SK-N-SH (cell line): ENCODE measurements around the gene PIP4P1. TPM values are rescaled to one million over a fixed set of nuclear protein-coding genes. Genes with fewer than 3 reads are reported as not detected.

ENCODE experiments used
- CTCF ChIA-PET: fragments of 300-600, 350-600 bp; formaldehyde crosslinking; extraction: SDS; loops from one replicate; lab custom pipeline; 2021; lab: Yijun Ruan, JAX
- POLR2A ChIA-PET: fragments of 350-600 bp; sonication (Branson Sonifier 250); formaldehyde crosslinking; extraction: SDS; loops from one replicate; lab custom pipeline; 2020; ENCODE audit warnings: antibody characterized with exemption, inconsistent platforms; lab: Yijun Ruan, JAX
- DNase-seq: peaks from one replicate; pipeline ENCODE4 v3.0.0; 2012
- H2AFZ ChIP-seq: fragments of 200-600 bp; sonication (generic); 2 replicates; pipeline ENCODE4 v1.8.1; 2016; ENCODE audit warnings: antibody characterized with exemption, mild to moderate bottlenecking, low read depth
- H3F3A ChIP-seq: fragments of 200-600 bp; sonication (generic); replicated peaks from 2 replicates; pipeline ENCODE3; 2016; ENCODE audit warnings: antibody characterized with exemption, mild to moderate bottlenecking; ENCODE audit not compliant: insufficient read depth
- H3K27ac ChIP-seq, 2 experiments: fragments of 200-500 bp in 1 of 2; fragments of 200-600 bp in 1 of 2; sonication (Bioruptor generic) in 1 of 2; sonication (generic), shearing (Covaris generic) in 1 of 2; 2 replicates each; pipeline versions ENCODE4 v1.5.1 to v1.6.1; 2014 to 2016; ENCODE audit warnings: low read depth in 2 of 2, inconsistent platforms in 1 of 2, low read length in 1 of 2, mild to moderate bottlenecking in 1 of 2, mixed read lengths in 1 of 2
- H3K27me3 ChIP-seq: fragments of 200-600 bp; sonication (generic), shearing (Covaris generic); 2 replicates; pipeline ENCODE4 v1.6.1; 2016; ENCODE audit warnings: mixed run types; ENCODE audit not compliant: insufficient read depth
- H3K36me3 ChIP-seq, 2 experiments: fragments of 200-500 bp in 1 of 2; fragments of 200-600 bp in 1 of 2; sonication (Bioruptor generic) in 1 of 2; sonication (generic) in 1 of 2; replicated peaks in 1 of 2; 2 replicates each; pipeline versions ENCODE3 to v1.5.1; 2014 to 2016; ENCODE audit warnings: low read length in 1 of 2, mild to moderate bottlenecking in 1 of 2; ENCODE audit not compliant: insufficient read depth in 2 of 2, control insufficient read depth in 1 of 2
- H3K4me1 ChIP-seq, 2 experiments: fragments of 200-500 bp in 1 of 2; fragments of 200-600 bp in 1 of 2; sonication (Bioruptor generic) in 1 of 2; sonication (generic), shearing (Covaris generic) in 1 of 2; 2 replicates each; pipeline versions ENCODE4 v1.5.1 to v1.6.1; 2014 to 2016; ENCODE audit warnings: low read depth in 1 of 2, low read length in 1 of 2, mixed run types in 1 of 2; ENCODE audit not compliant: insufficient read depth in 2 of 2, control insufficient read depth in 1 of 2
- H3K4me2 ChIP-seq: fragments of 200-600 bp; sonication (generic), shearing (Covaris generic); 2 replicates; pipeline ENCODE4 v1.6.1; 2017; ENCODE audit warnings: mixed run types
- H3K4me3 ChIP-seq, 2 experiments: fragments of 200-500 bp in 1 of 2; fragments of 200-600 bp in 1 of 2; sonication (Bioruptor generic) in 1 of 2; sonication (generic), shearing (Covaris generic) in 1 of 2; 2 replicates each; pipeline versions ENCODE4 v1.5.1 to v1.8.1; 2014 to 2016; ENCODE audit warnings: low read depth in 2 of 2, inconsistent platforms in 1 of 2, low read length in 1 of 2, mild to moderate bottlenecking in 1 of 2, mixed read lengths in 1 of 2, moderate library complexity in 1 of 2
- H3K79me2 ChIP-seq: fragments of 200-600 bp; sonication (generic); 2 replicates; pipeline ENCODE4 v1.8.1; 2017; ENCODE audit warnings: mild to moderate bottlenecking; ENCODE audit not compliant: insufficient read depth
- H3K9ac ChIP-seq: fragments of 200-600 bp; sonication (generic); 2 replicates; pipeline ENCODE4 v1.6.1; 2017; ENCODE audit warnings: mixed run types
- H3K9me2 ChIP-seq: fragments of 200-600 bp; sonication (generic); 2 replicates; pipeline ENCODE4 v1.6.1; 2017; ENCODE audit warnings: mixed run types
- H3K9me3 ChIP-seq: fragments of 200-600 bp; sonication (generic); 2 replicates; pipeline ENCODE4 v1.6.1; 2017; ENCODE audit warnings: mixed run types, mild to moderate bottlenecking, moderate library complexity
- H4K20me1 ChIP-seq: fragments of 200-600 bp; sonication (generic); 2 replicates; pipeline ENCODE4 v1.6.1; 2017; ENCODE audit warnings: mild to moderate bottlenecking, mixed run types; ENCODE audit not compliant: insufficient read depth
- CHD2 ChIP-seq: fragments of 150-350 bp; IDR thresholded peaks from 2 replicates; pipeline ENCODE4 v1.6.1; 2018; ENCODE audit warnings: low read length; ENCODE audit not compliant: partially characterized antibody
- CTCF ChIP-seq: fragments of 200-600 bp; sonication (generic); IDR thresholded peaks from 2 replicates; pipeline ENCODE4 v1.6.1; 2017; ENCODE audit warnings: antibody characterized with exemption, mild to moderate bottlenecking, moderate library complexity
- ELF1 ChIP-seq: IDR thresholded peaks from 2 replicates; pipeline ENCODE4 v1.4.0; 2012
- EP300 ChIP-seq, 2 experiments: IDR thresholded peaks; 2 replicates each; pipeline versions ENCODE4 v1.4.0 to v1.6.1; 2012; ENCODE audit warnings: borderline replicate concordance in 1 of 2, low read depth in 1 of 2, low read length in 1 of 2
- EZH2phosphoT487 ChIP-seq: fragments of 200-600 bp; sonication (generic); IDR thresholded peaks from 2 replicates; pipeline ENCODE4 v1.6.1; 2017; ENCODE audit warnings: low read depth, mixed run types, mild to moderate bottlenecking, antibody characterized with exemption, moderate library complexity, borderline replicate concordance
- FOSL2 ChIP-seq: IDR thresholded peaks from 2 replicates; pipeline ENCODE4 v1.4.0; 2012; ENCODE audit warnings: low read depth, mild to moderate bottlenecking, moderate library complexity, borderline replicate concordance
- GATA2 ChIP-seq: sonication (generic); formaldehyde crosslinking; IDR thresholded peaks from 2 replicates; pipeline ENCODE4 v1.5.0; 2020; ENCODE audit warnings: mild to moderate bottlenecking, missing genetic modification reagents
- MEF2A ChIP-seq: IDR thresholded peaks from 2 replicates; pipeline ENCODE4 v1.4.0; 2012; ENCODE audit warnings: low read depth, borderline replicate concordance
- MXI1 ChIP-seq: IDR thresholded peaks from 2 replicates; pipeline ENCODE4 v1.6.1; 2012; ENCODE audit warnings: mild to moderate bottlenecking, low read depth, low read length, improper control_type of control experiment
- RCOR1 ChIP-seq: fragments of 150-350 bp; IDR thresholded peaks from 2 replicates; pipeline ENCODE4 v1.6.1; 2017; ENCODE audit warnings: antibody characterized with exemption, low read length
- RXRA ChIP-seq: IDR thresholded peaks from 2 replicates; pipeline ENCODE4 v1.4.0; 2012; ENCODE audit warnings: low read depth, mild to moderate bottlenecking, borderline replicate concordance
- TAF1 ChIP-seq: IDR thresholded peaks from 2 replicates; pipeline ENCODE4 v1.6.1; 2012; ENCODE audit warnings: low read depth, mild to moderate bottlenecking, low read length, moderate library complexity, borderline replicate concordance
- TEAD4 ChIP-seq: IDR thresholded peaks from 2 replicates; pipeline ENCODE4 v1.4.0; 2012; ENCODE audit warnings: mild to moderate bottlenecking, borderline replicate concordance; ENCODE audit not compliant: insufficient read depth
- USF1 ChIP-seq: IDR thresholded peaks from 2 replicates; pipeline ENCODE4 v1.4.0; 2012; ENCODE audit warnings: low read depth, borderline replicate concordance
- USF2 ChIP-seq: fragments of 150-350 bp; IDR thresholded peaks from 2 replicates; pipeline ENCODE4 v1.6.1; 2017; ENCODE audit warnings: antibody characterized with exemption, low read length, low read depth, borderline replicate concordance
- YY1 ChIP-seq: IDR thresholded peaks from 2 replicates; pipeline ENCODE4 v1.4.0; 2012; ENCODE audit warnings: low read depth, mild to moderate bottlenecking
- WGBS: methylation state at CpG from one replicate; pipeline ENCODE4 v1.1.6; 2017; ENCODE audit warnings: low lambda C conversion rate; 5-methylcytosine and 5-hydroxymethylcytosine counted together
- polyA plus RNA-seq, 3 experiments: library from polyadenylated mRNA; depleted of rRNA; stranded (reverse); fragments of >200 nt; gene quantifications; 2 replicates each; pipeline ENCODE4 v1.2.3, GENCODE V29; 2012
- TF ChIP-seq, protein P1 (sequence below): IDR thresholded peaks from 2 replicates; pipeline ENCODE4; 2012

The PIP4P1 gene
- polyA plus RNA-seq, 1 of the 3 experiments (the other 2 are of a cell fraction): 30.7 TPM

DNA sequence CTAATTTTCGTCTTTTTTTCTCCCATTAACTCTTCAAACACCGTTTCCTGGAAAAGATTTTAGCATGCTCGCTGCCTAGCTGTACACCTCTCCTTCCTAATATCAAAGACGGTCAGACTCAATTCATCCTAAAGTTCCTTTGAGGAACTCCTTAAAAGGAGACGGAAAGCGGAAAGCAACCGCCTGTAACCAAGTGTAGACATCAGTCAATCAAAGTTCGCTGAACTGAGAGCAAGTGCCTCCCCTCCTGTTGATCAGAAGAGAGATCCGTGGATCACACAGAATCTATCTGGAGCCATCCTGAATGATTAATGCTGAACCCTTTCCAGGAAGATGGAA lies 47.5 kb downstream of the PIP4P1 start:
- TF ChIP-seq, protein P1, sequence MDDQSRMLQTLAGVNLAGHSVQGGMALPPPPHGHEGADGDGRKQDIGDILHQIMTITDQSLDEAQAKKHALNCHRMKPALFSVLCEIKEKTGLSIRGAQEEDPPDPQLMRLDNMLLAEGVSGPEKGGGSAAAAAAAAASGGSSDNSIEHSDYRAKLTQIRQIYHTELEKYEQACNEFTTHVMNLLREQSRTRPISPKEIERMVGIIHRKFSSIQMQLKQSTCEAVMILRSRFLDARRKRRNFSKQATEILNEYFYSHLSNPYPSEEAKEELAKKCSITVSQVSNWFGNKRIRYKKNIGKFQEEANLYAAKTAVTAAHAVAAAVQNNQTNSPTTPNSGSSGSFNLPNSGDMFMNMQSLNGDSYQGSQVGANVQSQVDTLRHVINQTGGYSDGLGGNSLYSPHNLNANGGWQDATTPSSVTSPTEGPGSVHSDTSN: 0 out of 2 replicates have a peak, but pooled peaks have one; percentile 24
- TF ChIP-seq USF2 (no peak), TAF1 (no peak), RCOR1 (no peak), EP300 (IDR thresholded peaks at IDR 0.05; ENCODE audit: borderline replicate concordance in 1 of 2, low read depth in 1 of 2, low read length in 1 of 2) (no peak)
- TF ChIP-seq, all 33 proteins: peak for 1
- H3K27ac ChIP-seq: peak overlapping the region; percentile 92 to 95
- H3K9me3 ChIP-seq: no peaks in the 10 kb centered on the region
- DNase-seq: no peak
- peaks cover 18% of the 10 kb centered on the region for H3F3A ChIP-seq
- no peaks in the 10 kb centered on the region for H3K27me3 ChIP-seq
- H2AFZ ChIP-seq: peak overlapping the region; percentile 99
- CTCF ChIA-PET: interaction anchor here (0.6 to 3.3 kb wide), 7 partner anchors 11 to 200 kb away, joined by 3 to 19 read pairs (median 4); partner anchors contain the start of genes APEX1, OSGEP and TTC5
- H3K4me2 ChIP-seq: peak overlapping the region; percentile 70
- WGBS: 29% methylated on average over 9 of the region's 9 CpGs
- H3K4me3 ChIP-seq: peak overlapping the region; percentile 60 to 85
- H3K9ac ChIP-seq: peak overlapping the region; percentile 89
- H3K79me2 ChIP-seq: peaks cover 28% of the 10 kb centered on the region
- H4K20me1 ChIP-seq: no peaks in the 10 kb centered on the region
- H3K4me1 ChIP-seq: peaks cover 0 to 17% of the 10 kb centered on the region in 2 experiments; a peak in 2 of 4 replicates
- POLR2A ChIA-PET: interaction anchor here (0.9 to 2.4 kb wide), 7 partner anchors 9 to 71 kb away, joined by 3 to 9 read pairs (median 4); partner anchors contain the start of genes APEX1, OSGEP, PARP2 and PIP4P1
- no peaks in the 10 kb centered on the region for H3K36me3 ChIP-seq
- H3K9me2 ChIP-seq: no peaks in the 10 kb centered on the region

DNA sequence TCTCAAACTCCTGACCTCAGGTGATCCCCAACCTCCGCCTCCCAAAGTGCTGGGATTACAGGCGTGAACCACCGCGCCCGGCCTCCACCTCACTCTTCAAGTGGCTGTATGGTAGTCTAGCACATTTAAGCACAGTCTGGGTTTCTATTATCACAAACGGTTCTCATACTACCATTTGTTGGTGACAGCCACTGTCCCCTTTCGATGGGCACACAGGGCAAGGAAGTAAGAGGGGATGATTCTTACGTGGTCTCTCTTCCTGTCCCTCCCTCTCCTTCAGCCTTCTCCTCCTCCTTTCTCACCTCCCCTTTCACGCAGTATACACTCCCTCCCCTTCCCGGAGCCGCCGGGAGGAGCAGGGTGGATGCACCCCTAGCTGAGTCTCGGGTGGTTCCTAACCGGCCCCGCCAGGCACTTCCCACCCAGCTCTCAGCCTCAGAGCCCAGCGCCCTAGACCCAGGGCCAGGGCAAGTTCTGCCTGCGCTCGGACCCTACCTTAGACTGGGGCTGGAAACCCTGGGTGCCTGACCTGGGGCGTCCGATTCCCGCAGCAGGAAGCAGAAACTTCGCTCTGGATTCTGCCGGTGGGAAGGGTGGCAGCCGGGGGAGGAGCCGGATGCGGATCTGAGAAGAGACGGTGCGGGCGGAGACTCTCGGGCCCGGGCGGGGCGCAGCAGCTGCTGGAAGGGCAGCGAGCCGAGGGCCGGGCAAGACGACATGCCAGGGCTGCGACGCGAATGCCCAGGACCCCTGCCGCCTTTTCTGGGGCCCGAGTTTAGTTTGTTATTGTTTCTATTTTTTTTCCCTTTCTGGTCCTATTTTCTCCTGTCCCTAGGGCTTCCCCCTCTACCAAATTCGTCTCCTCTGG lies 48.1 kb downstream of the PIP4P1 start, which contains the start of gene TEP1:
Gene TEP1, minus strand, starts transcription at position 626 of the 868 bp plus-strand sequence. CDS start 5,062 bp downstream, outside the sequence.
- CTCF ChIA-PET: interaction anchor here (0.6 to 3.3 kb wide), 6 partner anchors 12 to 213 kb away, joined by 3 to 19 read pairs (median 4); no protein-coding TSS in a partner anchor
- Histone ChIP-seq H3K79me2 (peaks cover 28% of the 10 kb centered on the region), H2AFZ (peak within 1 kb of the TSS; percentile 99), H3K36me3 (peaks cover 0 to 2% of the 10 kb centered on the region in 2 experiments), H4K20me1 (no peaks in the 10 kb centered on the region), H3K9me3 (no peaks in the 10 kb centered on the region), H3K4me2 (peak within 1 kb of the TSS; percentile 70), H3K9me2 (no peaks in the 10 kb centered on the region), H3K4me1 (peaks cover 0 to 17% of the 10 kb centered on the region in 2 experiments; a peak in 2 of 4 replicates), H3K27ac (peak within 1 kb of the TSS; percentile 92 to 95), H3K9ac (peak within 1 kb of the TSS; percentile 89), H3K27me3 (no peaks in the 10 kb centered on the region), H3F3A (peaks cover 18% of the 10 kb centered on the region), H3K4me3 (peak within 1 kb of the TSS; percentile 60 to 85)
- WGBS: under 1% methylated on average over 34 of the region's 43 CpGs
- peak; percentile 87 for DNase-seq
- POLR2A ChIA-PET: interaction anchor here (0.7 to 2.4 kb wide), 8 partner anchors 10 to 70 kb away, joined by 3 to 9 read pairs (median 4); partner anchors contain the start of genes APEX1, OSGEP, PARP2 and PIP4P1
- TF ChIP-seq FOSL2: no peak
- 0 out of 2 replicates have a peak, but pooled peaks have one; percentile 7 for TF ChIP-seq GATA2 (CRISPR knock-in tag)
- TF ChIP-seq ELF1: peak; percentile 51; the same call in 1 of the 2 replicates
- no peak for TF ChIP-seq RXRA
- TF ChIP-seq TEAD4: 0 out of 2 replicates have a peak, but pooled peaks have one; percentile 13
- no peak for TF ChIP-seq USF1
- no peak for TF ChIP-seq CHD2
- TF ChIP-seq RCOR1: peak; percentile 0; the same call in 1 of the 2 replicates
- no peak for TF ChIP-seq MEF2A
- no peak for TF ChIP-seq YY1
- TF ChIP-seq CTCF: no peak
- TF ChIP-seq, protein P1: no peak; the same call in 1 of the 2 replicates
- peak; percentile 68 for TF ChIP-seq MXI1
- TF ChIP-seq EZH2phosphoT487: no peak
- TF ChIP-seq TAF1: peak; percentile 68
